A673 (cell line): ENCODE data around the gene SPTLC2. TPM values are rescaled to one million over a fixed set of nuclear protein-coding genes. Genes with fewer than 3 reads are reported as not detected.
"Not testable (repeated sequence)": the region's sequence is repeated elsewhere in the genome, so short reads cannot be mapped to it uniquely, and the experiment has no call there.

ENCODE experiments used
- BruUV-seq: library from RNA; stranded (reverse); fragments of 400-500 nt; replicated peaks from 2 replicates; lab custom pipeline; 2021; lab: Mats Ljungman, UMichigan
- CTCF ChIA-PET: fragments of 300-600 bp; sonication (Branson Sonifier 250); formaldehyde crosslinking; loops from one replicate; lab custom pipeline; 2022; ENCODE audit warnings: antibody characterized with exemption; lab: Charles Lee
- POLR2A ChIA-PET: fragments of 300-600 bp; sonication (Branson Sonifier 250); formaldehyde crosslinking; loops from one replicate; lab custom pipeline; 2022; ENCODE audit warnings: antibody characterized with exemption; ENCODE audit not compliant: low non-redundant PET; lab: Charles Lee
- DNase-seq: peaks from one replicate; pipeline ENCODE4 v3.0.0-alpha.2; 2015; ENCODE audit warnings: low spot score
- H3K27ac ChIP-seq: fragments of 200-600 bp; sonication (generic); 2 replicates; pipeline ENCODE4 v1.5.1; 2016; ENCODE audit warnings: mixed run types, low read depth, mild to moderate bottlenecking, mixed read lengths, antibody characterized with exemption, low read length; ENCODE audit not compliant: poor library complexity, severe bottlenecking
- H3K27me3 ChIP-seq: fragments of 200-600 bp; sonication (generic); replicated peaks from 2 replicates; pipeline ENCODE4 v1.6.1; 2017; ENCODE audit warnings: mixed run types, low read depth, mild to moderate bottlenecking, mixed read lengths, antibody characterized with exemption, low read length; ENCODE audit not compliant: insufficient read depth, poor library complexity
- H3K36me3 ChIP-seq: fragments of 200-600 bp; sonication (generic); 2 replicates; pipeline ENCODE4 v1.6.1; 2016; ENCODE audit warnings: mixed run types, mild to moderate bottlenecking, mixed read lengths, antibody characterized with exemption, low read length; ENCODE audit not compliant: insufficient read depth, poor library complexity, severe bottlenecking
- H3K4me1 ChIP-seq: fragments of 200-600 bp; sonication (generic); 2 replicates; pipeline ENCODE4 v1.6.1; 2017; ENCODE audit warnings: mixed run types, mild to moderate bottlenecking, mixed read lengths, antibody characterized with exemption, low read length; ENCODE audit not compliant: insufficient read depth, poor library complexity, severe bottlenecking
- H3K4me3 ChIP-seq: fragments of 200-600 bp; sonication (generic); 2 replicates; pipeline ENCODE4 v1.5.1; 2016; ENCODE audit warnings: low read depth, mixed run types, mild to moderate bottlenecking, mixed read lengths, low read length; ENCODE audit not compliant: poor library complexity, severe bottlenecking
- H3K9me3 ChIP-seq: fragments of 200-600 bp; sonication (generic); 2 replicates; pipeline ENCODE4 v1.6.1; 2016; ENCODE audit warnings: mixed run types, low read depth, mild to moderate bottlenecking, mixed read lengths, antibody characterized with exemption, low read length; ENCODE audit not compliant: poor library complexity, severe bottlenecking
- CTCF ChIP-seq: fragments of 300-800, 200-600 bp; sonication (generic); conservative IDR thresholded peaks from 2 replicates; pipeline ENCODE4 v1.5.1; 2017; ENCODE audit warnings: low read depth, mild to moderate bottlenecking, antibody characterized with exemption, low read length, moderate library complexity, mixed read lengths
- EZH2 ChIP-seq: fragments of 200-600 bp; sonication (generic); IDR thresholded peaks from 2 replicates; pipeline ENCODE4 v1.6.1; 2017; ENCODE audit warnings: borderline replicate concordance, low read depth, mild to moderate bottlenecking, mixed read lengths, antibody characterized with exemption, low read length; ENCODE audit not compliant: poor library complexity, severe bottlenecking
- intact Hi-C: fragments of 100-400 bp; cut with micrococcal nuclease; formaldehyde crosslinking; loops from one replicate; pipeline ENCODE4 v1.10.0; 2022; ENCODE audit not compliant: unreplicated experiment
- total RNA-seq: library from RNA; stranded (reverse); gene quantifications from 2 replicates; pipeline ENCODE4 v1.2.3, GENCODE V29; 2021

Gene SPTLC2
- total RNA-seq, 1 experiment from 2014 or later, result 17.3 TPM

GRCh38 chr14:77531071-77531470 lies 85.4 kb downstream of the SPTLC2 start:
- no peak for DNase-seq
- intact Hi-C loops, result no loop called here
- ChIA-PET CTCF (no interaction called here), POLR2A (no interaction called here)
- Histone ChIP-seq H3K9me3 (no peaks in the 10 kb centered on the region), H3K4me1 (peaks cover 6% of the 10 kb centered on the region), H3K4me3 (no peak overlapping the region), H3K27me3 (no peaks in the 10 kb centered on the region), H3K27ac (no peak overlapping the region), H3K36me3 (no peaks in the 10 kb centered on the region)
- TF ChIP-seq EZH2 (no peak), CTCF (no peak)
- BruUV-seq, result no TSS peak

- TF ChIP-seq CTCF, result no peak
- no peak for TF ChIP-seq EZH2
- H3K9me3 ChIP-seq, result no peaks in the 10 kb centered on the region
- no peaks in the 10 kb centered on the region for H3K27me3 ChIP-seq
- no peaks in the 10 kb centered on the region for H3K36me3 ChIP-seq
- no peak for DNase-seq
- no TSS peak for BruUV-seq
- H3K4me1 ChIP-seq, result peaks cover 6% of the 10 kb centered on the region
- intact Hi-C loops, result no loop called here
- ChIA-PET CTCF (no interaction called here), POLR2A (interaction anchor here (0.7 kb wide), 1 partner anchor 1081 kb away, joined by 5 read pairs; no protein-coding TSS in a partner anchor)
- H3K4me3 ChIP-seq, result no peak overlapping the region
- no peak overlapping the region for H3K27ac ChIP-seq
These were observed 86.5 kb downstream of the SPTLC2 start for GRCh38 chr14:77529963-77530362.

- no peak for DNase-seq
- H3K4me3 ChIP-seq, result no peak overlapping the region
- no peaks in the 10 kb centered on the region for H3K27me3 ChIP-seq
- H3K4me1 ChIP-seq, result peaks cover 6% of the 10 kb centered on the region
- H3K36me3 ChIP-seq, result no peaks in the 10 kb centered on the region
- BruUV-seq, result no TSS peak
- H3K9me3 ChIP-seq, result no peaks in the 10 kb centered on the region
- POLR2A ChIA-PET, result interaction anchor here (0.8 kb wide), 1 partner anchor 213 kb away, joined by 4 read pairs; no protein-coding TSS in a partner anchor
- CTCF ChIA-PET, result no interaction called here
- intact Hi-C loops, result no loop called here
- TF ChIP-seq CTCF, result no peak
- no peak for TF ChIP-seq EZH2
- no peak overlapping the region for H3K27ac ChIP-seq
These were observed 87.2 kb downstream of the SPTLC2 start for GRCh38 chr14:77529213-77529612.

GRCh38 chr14:77528701-77529100 lies 87.7 kb downstream of the SPTLC2 start:
- DNase-seq, H3K27me3 ChIP-seq, H3K36me3 ChIP-seq, H3K4me1 ChIP-seq, intact Hi-C loops, BruUV-seq, CTCF ChIA-PET, H3K4me3 ChIP-seq, H3K9me3 ChIP-seq, H3K27ac ChIP-seq: not testable (repeated sequence)
- POLR2A ChIA-PET, result interaction anchor here (0.8 kb wide), 1 partner anchor 213 kb away, joined by 4 read pairs; no protein-coding TSS in a partner anchor
